HG03571 (cell line): ENCODE results near the gene GCAT.

Experiments
- ATAC-seq: cut with Tn5 transposase; IDR thresholded peaks from one replicate; pipeline ENCODE4 v1.9.1; 2021; ENCODE audit not compliant: unreplicated experiment

The GCAT gene

GRCh38 chr22:37842015-37842793, 34.5 kb downstream of the GCAT start:
- ATAC-seq: no peak

GRCh38 chr22:37843741-37844089, 36.0 kb downstream of the GCAT start:
- peak; percentile 41 for ATAC-seq

GRCh38 chr22:37844904-37845329, 37.2 kb downstream of the GCAT start:
- ATAC-seq: no peak

- ATAC-seq: no peak
Measured at GRCh38 chr22:37846433-37846832, 38.7 kb downstream of the GCAT start.

- ATAC-seq: no peak
Measured at GRCh38 chr22:37848587-37849088, 40.9 kb downstream of the GCAT start.

- peak; percentile 49 for ATAC-seq
Measured at GRCh38 chr22:37849089-37849751, 41.5 kb downstream of the GCAT start, which contains the start of gene EIF3L. Gene EIF3L (plus strand): TSS chr22:37849419. CDS start chr22:37849450, 31 bp downstream.

- no peak for ATAC-seq
Measured at GRCh38 chr22:37850801-37851200, 43.1 kb downstream of the GCAT start.

GRCh38 chr22:37852418-37852817, 44.7 kb downstream of the GCAT start:
- ATAC-seq: no peak

GRCh38 chr22:37854946-37855345, 47.2 kb downstream of the GCAT start:
- ATAC-seq: no peak

- no peak for ATAC-seq
Measured at GRCh38 chr22:37855462-37855861, 47.7 kb downstream of the GCAT start.

GRCh38 chr22:37860796-37861421, 53.2 kb downstream of the GCAT start:
- no peak for ATAC-seq

- ATAC-seq: no peak
Measured at GRCh38 chr22:37862570-37863325, 55.0 kb downstream of the GCAT start.

- ATAC-seq: no peak
Measured at GRCh38 chr22:37865510-37865909, 57.8 kb downstream of the GCAT start.
